NCI-H226 (cell line): ENCODE measurements around the gene PTPRN2.
"Not testable (repeated sequence)": the region's sequence is repeated elsewhere in the genome, so short reads cannot be mapped to it uniquely, and the experiment has no call there.

Experiments
- DNase-seq: peaks from one replicate; pipeline ENCODE4 v3.0.0-alpha.2; 2015

PTPRN2 gene

DNA sequence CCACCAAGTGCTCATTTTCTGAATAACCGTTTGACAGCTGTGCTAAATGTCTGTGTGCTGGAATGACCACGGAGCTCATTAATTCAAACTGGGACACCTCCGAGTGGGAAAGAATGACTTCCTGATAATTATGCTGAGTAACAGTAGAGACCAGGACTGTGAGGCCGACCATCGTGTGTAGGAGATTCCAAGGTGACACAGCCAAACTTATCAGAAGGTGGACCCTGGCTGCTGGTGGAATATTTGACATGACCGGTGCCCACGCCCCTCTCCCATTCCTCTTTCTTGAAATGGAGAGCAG is 400.0 kb downstream of the PTPRN2 start:
- no peak for DNase-seq

DNA sequence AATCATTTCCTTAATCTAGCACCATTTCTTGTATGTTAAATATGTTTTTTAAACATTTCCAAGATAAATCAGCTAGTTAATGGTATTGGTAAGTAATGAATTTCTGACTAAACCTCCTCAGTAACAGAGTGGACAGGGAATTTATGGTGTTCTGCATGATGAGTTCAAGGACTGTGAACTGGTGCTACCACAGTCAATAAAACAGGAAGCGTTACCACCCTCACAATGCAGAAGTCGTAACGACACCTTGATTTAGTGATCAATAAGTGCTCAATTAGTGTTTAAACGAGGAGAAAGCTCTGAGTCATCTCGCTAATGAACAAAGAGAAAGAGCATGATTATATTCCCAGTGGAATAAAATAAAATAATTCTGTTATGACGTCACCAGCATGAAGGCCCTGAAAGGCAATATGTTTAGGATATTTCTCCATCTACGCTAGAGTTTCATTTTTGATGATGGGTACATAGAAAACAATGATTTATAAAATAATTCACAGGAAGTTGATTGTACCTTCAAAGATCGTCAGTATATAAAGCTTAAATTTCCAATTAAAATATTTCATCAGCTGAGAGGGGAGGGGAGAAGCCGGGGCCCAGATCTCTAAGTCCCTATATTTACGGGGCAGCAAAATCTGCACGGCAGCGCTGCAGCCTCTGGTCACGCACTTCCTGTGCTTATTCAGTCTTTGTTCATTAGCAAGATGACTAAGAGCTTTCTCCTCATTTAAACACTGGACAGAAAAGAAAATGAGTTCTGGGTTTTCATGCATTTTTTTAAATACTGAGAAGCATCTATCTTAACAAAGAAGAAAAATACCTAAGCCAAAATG is 400.5 kb downstream of the PTPRN2 start:
- no peak for DNase-seq

DNA sequence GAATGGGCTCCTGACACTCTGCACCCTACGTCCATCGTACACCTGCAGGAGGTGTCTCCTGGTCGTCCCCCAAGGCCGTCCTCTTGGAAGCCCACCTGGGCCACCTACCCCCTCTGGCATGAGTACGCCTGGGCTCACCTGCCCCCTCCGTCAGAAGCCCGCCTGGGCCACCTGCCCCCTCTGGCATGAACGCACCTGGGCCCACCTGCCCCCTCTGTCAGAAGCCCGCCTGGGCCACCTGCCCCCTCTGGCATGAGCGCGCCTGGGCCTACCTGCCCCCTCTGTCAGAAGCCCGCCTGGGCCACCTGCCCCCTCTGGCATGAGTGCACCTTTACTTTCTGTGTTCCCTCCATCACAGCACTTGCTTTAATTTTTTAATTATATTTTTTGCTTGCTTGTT is 401.2 kb downstream of the PTPRN2 start:
- DNase-seq = no peak

DNA sequence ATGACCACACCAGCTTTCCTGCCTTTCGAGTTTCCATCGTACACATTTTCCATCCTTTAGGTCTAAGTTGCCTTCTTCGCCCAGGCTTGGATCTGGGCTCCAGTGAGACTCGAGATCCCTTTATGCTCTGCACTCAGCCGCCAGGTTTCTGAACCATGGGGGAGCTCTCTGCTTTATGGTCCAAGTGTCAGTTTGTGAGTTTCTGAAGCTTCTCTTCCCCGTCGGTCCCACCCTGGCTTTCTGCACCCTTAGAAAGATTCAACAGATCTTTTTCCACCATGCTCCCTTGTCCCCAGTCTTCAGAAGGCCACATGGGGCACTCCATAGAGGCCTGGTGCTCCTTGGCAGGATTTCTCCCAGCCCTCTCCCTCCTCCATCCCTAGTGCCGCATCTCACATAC is 402.0 kb downstream of the PTPRN2 start:
- no peak for DNase-seq

DNA sequence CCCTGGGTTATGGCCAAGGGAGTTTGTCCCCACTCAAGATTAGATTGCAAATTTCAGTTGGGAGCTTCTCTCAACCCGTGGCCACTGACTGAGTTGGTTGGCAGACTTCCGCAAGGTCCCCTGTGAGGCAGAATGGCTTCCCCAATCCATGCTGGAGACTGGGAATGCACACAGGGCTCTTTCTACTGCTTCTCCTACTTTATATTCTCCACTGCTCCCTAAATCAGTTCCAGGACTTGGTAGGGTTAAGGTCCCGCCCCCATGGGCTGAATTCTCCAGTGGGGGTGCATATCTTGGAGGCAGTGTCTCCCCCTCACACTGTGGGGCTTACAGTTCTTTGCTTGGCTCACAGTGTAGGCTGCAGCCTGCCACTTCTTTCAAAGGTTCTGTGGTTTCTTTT is 404.2 kb downstream of the PTPRN2 start:
- DNase-seq = no peak

DNA sequence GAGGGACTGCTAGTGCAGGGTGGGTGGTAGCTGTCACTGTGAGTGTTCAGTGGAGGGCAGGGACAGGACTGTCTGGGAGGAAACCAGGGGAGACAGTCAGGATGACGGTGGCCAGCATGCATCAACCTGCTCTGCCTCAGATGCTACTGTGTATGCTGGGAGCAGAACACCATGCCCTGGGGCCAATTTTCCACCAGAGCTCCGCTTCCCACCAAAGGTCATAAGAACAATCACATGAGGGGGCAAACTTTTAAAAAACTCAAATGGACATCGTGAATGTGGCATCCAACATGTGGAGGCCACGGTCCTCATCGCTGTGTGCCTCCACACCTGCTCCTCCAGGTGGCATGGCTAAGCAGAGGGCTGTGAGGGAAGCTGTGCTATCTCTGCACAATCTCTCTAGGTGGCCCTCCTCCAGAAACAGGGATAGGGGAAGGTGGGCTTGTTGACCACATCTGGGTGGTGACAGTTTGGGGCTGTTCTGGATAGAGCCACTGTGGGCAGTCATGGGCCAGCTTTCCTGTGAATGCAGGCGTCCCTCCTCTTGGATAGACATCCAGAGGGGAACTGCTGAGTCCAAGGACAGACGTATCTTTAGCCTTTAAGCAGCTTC is 411.0 kb downstream of the PTPRN2 start:
- DNase-seq = no peak

DNA sequence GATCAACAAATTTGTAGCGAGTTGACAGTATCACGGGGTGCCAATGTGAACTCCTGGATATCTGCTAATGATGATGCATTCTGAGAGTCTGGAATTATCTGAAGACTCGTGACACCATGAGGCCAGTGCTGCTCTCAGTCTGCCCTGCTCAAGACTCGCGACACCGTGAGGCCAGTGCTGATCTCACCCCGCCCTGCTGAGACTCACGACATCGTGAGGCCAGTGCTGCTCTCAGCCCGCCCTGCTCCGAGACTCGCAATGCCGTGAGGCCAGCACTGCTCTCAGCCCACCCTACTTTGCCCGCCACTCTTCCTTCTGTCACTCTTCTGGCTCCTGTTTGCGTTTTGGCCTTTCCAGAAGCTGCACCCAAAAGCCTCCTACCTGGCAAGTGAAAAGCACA is 411.8 kb downstream of the PTPRN2 start:
- no peak for DNase-seq

DNA sequence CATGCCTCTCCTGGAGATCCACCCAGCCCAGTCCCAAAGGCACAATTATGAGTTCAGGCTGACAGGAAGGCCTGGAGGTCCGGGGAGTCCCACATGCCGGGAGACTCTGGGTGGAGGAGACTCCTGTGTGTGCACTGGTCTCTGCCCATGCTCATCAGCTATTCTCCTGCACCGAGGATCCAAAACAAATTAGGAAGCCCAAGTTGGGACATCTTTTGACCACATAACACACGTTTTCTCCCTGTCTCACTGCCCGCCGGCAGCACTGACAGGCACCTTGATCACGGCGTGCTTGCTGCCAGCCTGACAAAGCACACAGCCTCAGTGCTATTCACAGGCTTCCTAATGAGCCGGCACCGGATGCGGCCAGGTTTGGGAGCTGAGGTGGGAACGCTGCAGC is 412.7 kb downstream of the PTPRN2 start:
- no peak for DNase-seq

DNA sequence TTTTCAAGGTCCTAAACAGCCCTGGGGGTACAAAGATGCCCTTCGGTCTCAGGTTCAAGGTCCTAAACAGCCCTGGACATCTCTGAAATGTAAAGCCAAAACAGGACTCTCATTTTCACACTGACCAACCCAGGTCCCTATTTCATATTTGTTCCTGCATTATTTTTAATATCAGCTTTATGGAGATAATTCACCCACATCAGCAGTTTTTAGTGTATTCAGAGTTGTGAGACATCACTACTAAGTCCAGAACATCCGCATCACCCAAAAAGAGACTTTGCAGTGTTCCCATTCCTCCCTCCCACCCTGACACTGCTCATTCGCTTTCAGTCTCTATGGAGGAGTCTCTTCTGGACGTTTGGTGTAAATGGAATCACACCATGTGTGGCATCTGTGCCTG is 420.2 kb downstream of the PTPRN2 start:
- no peak for DNase-seq

DNA sequence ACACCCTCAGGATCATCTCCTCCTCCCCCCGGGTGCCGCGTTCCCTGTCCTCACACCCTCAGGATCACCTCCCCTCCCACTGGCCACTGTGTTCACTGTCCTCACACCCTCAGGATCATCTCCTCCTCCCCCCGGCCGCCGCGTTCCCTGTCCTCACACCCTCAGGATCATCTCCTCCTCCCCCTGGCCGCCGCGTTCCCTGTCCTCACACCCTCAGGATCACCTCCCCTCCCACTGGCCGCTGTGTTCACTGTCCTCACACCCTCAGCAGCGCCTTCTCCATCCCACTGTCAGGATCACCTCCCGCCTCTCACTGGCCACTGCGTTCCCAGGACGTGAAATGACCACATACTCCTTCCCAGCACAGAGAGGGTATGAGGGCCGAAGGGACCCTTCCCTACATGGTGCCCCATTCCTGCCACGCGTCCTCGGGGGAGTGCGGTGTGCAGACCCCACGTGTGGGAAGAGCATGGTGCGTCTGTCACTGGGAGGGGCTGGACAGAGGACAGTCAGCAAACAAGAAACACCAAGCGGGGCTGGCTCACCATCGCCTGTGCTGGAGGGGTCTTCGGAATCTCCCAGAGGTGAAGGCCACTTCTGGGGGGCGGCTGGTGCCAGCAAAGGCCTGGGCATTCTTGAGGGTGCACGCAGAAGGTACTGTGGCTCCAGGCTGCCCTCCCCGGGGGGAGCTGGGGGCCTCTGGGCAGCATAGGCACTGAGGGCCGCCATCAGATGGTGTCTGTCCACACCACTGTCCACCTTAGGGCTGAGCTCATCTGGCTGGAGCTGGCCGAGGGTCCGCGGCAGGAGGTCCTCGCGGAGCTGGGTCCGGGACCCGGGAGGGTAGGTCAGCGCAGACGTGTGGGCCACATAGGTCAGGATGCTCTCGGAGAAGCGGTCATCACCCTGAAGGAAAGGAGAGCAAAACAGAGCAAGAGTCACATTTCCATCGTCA is 421.0 kb downstream of the PTPRN2 start:
- DNase-seq = no peak

DNA sequence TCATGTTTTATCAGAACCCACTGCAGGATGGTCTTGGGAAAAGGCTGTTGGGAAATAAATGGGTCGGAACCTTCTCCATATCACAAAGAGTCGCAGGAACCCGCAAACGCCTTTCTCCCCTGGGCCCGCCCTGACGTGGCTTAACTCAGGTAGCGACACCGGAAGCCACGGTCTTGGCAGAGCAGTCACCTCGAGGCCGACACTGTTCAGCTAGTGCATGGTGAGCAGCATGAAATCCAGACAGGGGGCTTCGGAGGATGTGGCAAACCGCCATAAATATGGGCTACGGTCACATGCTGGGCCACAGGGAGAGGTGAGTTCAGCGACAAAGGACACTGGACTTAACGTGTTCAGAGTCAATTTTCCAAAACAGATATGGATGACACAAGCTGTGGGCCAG is 421.9 kb downstream of the PTPRN2 start:
- no peak for DNase-seq

DNA sequence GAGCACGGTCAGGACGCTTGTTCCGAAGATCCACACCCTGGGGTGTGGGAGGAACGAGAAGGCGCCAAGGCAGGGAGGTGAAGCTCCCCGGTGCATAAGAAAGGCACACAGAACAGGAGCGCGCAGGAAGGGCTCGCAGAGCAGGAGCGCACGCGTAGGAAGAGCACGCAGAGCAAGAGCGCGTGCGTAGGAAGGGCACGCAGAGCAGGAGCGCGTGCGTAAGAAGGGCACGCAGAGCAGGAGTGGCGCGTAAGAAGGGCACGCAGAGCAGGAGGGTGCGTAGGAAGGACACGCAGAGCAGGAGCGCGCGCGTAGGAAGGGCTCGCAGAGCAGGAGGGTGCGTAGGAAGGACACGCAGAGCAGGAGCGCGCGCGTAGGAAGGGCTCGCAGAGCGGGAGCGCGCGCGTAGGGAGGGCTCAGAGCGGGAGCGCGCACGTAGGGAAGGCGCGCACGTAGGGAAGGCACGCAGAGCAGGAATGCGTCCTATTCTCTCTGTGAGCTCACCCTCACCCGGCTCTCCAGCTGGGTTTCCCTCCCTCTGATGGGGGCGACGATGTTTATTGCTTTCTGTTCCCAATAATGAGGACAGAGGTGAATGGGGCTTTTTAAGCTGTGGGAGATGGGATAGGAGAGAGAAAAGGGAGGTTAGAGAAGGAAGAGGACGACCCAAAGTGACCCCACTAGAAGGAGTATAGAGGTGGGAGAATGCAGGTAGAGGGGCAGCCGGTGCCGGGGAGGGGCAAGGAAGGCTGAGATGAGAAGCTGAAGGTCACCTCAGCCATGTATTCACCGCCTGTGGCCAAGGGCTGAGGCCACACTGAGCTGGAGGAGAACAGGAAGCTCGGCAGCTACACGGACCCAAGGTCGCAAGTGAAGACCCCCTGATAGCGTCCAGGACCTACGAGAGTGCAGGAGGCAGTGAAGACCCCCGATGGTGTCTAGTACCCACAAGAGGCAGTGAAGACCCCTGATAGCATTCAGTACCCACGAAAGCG is 423.2 kb downstream of the PTPRN2 start:
- DNase-seq = no peak

DNA sequence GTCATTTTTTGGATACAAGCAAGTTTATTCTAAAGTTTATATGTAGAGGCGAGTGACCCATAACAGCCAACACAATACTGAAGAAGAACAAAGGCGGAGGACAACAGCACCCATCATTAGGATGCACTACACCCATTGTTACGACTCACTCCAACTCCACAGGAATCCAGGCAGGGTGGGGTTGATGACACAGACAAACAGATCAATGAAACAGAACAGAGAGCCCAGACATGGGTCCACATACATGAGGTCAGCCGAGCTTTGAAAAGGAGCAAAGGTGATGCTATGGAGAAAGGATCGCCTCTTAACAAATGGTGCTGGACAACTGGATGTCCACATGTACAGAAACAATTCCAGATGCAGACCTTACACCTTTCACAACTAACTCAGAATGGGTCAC is 426.4 kb downstream of the PTPRN2 start:
- no peak for DNase-seq

DNA sequence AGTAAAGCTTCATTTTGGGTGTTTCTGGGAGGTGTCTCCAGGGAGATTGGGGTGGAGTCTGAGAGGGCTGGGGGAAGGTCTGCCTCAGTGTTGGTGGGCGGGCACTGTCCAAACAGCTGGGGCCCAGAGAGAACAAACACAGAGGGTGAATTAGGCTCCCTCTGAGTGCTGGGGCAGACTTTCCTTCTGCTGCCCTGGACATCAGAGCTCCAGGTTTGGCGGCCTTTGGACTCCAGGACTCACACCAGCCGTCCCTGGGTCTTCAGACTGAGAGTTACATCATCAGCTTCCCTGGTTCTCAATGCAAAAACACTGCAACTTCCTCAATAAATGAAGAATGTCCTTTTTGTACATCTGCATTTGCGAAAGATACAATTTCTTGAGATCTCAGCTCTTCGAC is 427.4 kb downstream of the PTPRN2 start:
- DNase-seq = no peak

DNA sequence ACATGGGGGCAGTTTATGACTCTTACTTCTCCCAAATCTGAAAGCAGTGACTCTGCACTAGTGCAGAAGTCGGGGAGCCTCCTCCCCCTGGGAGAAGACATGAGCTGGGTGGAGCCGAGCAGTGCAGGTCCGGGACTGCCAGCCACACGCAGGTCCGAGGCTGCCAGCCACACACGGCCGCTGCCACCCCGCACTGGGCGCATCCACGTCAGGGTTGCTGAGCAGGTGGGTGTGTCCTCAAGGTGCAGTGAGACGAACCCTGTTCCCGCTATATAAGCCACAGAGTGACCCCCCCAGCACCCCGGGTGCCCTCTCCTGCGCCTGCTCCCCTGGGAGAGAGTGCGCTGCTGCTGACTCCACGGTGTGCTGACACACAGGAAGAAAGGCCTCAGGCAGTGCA is 430.2 kb downstream of the PTPRN2 start:
- no peak for DNase-seq

DNA sequence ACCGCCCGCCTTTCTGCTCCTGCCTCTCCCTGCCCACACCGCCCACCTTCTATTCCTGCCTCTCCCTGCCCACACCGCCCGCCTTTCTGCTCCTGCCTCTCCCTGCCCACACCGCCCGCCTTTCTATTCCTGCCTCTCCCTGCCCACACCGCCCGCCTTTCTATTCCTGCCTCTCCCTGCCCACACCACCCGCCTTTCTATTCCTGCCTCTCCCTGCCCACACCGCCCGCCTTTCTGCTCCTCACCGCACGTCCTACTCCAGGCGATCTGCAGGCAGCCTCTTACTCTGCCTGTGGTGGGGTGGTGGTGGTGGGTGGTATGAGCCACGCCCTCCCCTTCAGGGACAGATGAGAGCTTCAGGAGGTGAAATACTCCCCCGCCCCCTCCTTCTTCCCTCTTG is 436.4 kb downstream of the PTPRN2 start:
- not testable (repeated sequence) for DNase-seq

DNA sequence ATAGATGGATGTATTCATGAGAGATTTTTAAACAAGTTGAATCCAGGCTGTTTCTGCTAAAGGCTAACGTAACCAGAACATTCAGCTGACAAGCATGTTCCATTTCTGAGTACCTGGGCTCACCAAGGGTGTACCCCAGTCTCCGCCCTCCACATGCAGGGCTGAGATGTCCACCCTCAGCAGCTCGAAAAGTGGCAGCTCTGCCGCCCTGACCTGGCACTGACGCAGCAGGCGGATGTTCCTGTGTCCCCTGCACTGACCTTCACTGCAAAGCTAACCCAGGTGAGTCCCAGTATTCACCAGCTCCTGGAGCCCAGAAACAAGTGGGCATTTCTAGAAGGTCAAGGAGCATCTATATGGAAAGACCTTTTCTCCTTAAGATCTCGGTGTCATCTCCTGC is 437.4 kb downstream of the PTPRN2 start:
- no peak for DNase-seq

DNA sequence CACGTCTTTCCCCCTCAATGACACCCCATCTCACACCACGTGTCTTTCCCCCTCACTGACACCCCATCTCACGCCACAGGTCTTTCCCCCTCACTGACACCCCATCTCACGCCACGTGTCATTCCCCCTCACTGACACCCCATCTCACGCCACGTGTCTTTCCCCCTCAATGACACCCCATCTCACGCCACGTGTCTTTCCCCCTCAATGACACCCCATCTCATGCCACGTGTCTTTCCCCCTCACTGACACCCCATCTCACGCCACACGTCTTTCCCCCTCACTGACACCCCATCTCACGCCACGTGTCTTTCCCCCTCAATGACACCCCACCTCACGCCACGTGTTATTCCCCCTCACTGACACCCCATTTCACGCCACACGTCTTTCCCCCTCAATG is 440.2 kb downstream of the PTPRN2 start:
- not testable (repeated sequence) for DNase-seq

DNA sequence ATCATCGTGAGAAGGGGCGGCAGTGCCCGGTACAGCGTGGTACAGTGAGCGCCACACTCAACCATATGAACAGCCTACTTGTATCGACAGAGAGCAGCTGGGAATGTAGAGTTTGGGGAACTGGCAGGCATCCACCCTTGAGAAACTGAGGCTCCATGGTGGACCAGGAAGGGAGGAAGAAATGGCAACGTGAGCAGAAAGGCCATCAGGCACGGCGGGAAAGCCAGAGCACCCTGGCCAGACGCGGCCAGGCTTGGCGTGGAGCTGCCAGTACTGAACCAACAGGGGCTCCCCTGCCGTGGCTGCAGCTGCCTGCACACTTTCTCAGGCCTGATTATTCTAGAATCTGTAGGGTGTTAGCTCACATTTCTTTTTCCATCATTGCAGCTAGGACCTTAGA is 442.3 kb downstream of the PTPRN2 start:
- no peak for DNase-seq

DNA sequence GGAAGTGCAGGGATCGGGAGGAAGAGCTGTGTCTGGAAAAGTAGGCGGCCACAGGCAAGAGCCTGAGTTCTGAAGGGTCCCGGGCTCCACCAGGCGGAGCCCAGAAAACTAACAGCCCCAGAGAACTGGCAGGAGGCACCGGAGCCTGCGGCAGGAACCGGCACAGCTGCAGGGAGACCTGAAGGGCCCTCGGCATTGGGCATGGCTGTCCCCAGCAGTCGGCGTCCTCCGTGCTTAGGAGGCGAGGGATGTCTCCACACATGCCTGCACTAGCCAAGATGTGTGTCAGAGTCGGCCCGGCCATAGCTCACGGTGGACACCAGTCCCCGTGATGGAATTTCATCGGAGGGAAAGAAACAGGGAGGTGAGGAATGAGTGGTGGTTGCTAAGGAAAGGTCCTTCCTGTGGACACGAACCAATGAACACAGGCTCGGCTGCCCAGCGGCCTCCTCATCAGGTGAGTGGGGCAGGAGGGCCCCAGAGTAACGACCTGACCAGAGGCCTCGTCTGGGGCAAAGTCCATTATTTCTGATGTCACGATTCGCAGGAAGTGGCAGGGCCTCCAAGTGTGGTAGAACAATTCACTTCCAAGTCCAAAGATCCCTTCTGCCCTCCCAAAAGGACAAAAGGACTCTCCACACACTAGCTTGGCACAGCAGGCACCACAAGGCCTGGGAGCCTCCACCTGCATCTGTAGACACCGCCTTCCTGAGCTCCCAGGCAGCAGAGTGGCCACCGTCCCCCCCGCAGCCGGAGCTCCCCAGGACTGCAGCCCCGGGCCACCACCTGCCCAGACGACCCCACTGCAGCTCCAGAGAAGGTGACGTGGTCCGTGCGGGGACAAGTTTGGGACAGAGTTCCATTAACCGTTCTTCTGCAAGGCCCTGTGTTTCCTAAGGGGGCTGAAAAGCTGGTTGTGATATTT is 444.2 kb downstream of the PTPRN2 start:
- no peak for DNase-seq

DNA sequence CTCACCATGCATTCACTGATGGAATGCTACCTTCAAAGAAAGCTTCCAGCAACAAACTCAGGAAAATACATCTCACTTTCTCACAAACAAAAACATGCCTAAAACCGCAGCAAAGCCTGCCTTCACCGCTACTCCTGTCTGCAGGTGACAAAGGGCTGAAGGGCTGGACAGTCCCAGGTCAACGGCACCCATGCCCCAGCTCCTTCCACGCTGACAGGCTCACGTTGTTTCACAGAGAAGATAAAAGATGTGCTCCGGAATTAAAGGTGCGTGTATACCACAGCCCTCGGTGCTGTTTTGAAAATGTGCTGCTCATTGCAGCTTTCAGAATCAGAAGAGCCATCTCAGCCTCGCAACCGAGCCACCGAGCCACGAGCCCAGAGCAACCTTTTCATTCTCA is 445.0 kb downstream of the PTPRN2 start:
- DNase-seq = no peak
